Cardiac muscle cell (in vitro differentiated cells and primary cell): Measurements from ENCODE around the gene LAMTOR4. TPM values are rescaled to one million over a fixed set of nuclear protein-coding genes. Genes with fewer than 3 reads are reported as not detected.
A peak's percentile ranks its signal among the peaks of the same experiment; 100 is the strongest.
"Not testable (repeated sequence)": the region's sequence is repeated elsewhere in the genome, so short reads cannot be mapped to it uniquely, and the experiment has no call there.

Source experiments
- DNase-seq, 2 donors: peaks; one replicate each; pipeline versions ENCODE4 v3.0.0 to v3.0.0-alpha.2; 2010 to 2017; ENCODE audit warnings: low read depth in 1 of 2, low spot score in 1 of 2
- H3K27ac ChIP-seq: fragments of 200-600 bp; sonication (generic); 2 replicates; pipeline ENCODE4 v1.5.1; 2016
- H3K27me3 ChIP-seq: fragments of 200-600 bp; sonication (generic); 2 replicates; pipeline ENCODE4 v1.6.0; 2016; ENCODE audit warnings: control low read depth
- H3K36me3 ChIP-seq: fragments of 200-600 bp; sonication (generic); 2 replicates; pipeline ENCODE4 v1.5.1; 2016; ENCODE audit warnings: control low read depth
- H3K4me1 ChIP-seq: fragments of 200-600 bp; sonication (generic); 2 replicates; pipeline ENCODE4 v1.8.1; 2017; ENCODE audit warnings: low read depth, mild to moderate bottlenecking, mixed run types
- H3K4me3 ChIP-seq: fragments of 200-600 bp; sonication (generic); 2 replicates; pipeline ENCODE4 v1.5.1; 2016; ENCODE audit warnings: mild to moderate bottlenecking
- H3K9me3 ChIP-seq: fragments of 200-600 bp; sonication (generic); 2 replicates; pipeline ENCODE4 v1.5.1; 2017; ENCODE audit warnings: low read depth, mild to moderate bottlenecking, control low read depth
- CTCF ChIP-seq: IDR thresholded peaks from 2 replicates; pipeline ENCODE4 v1.5.1; 2012; ENCODE audit warnings: low read depth, mild to moderate bottlenecking, low read length
- polyA plus RNA-seq: library from polyadenylated mRNA; unstranded; fragments of >200 nt; fragmentation: Nextera tagmentation; extraction: Ambion mirVana; gene quantifications from 2 replicates; pipeline ENCODE4 v1.2.1, GENCODE V29; 2016
- total RNA-seq: library from RNA; depleted of rRNA; stranded (reverse); fragments of >200 nt; gene quantifications from 2 replicates; pipeline ENCODE4 v1.2.3, GENCODE V29; 2016

Gene LAMTOR4
- total and polyA plus RNA-seq, 2 experiments from 2014 or later = 199 to 280 TPM

- not testable (repeated sequence) for H3K27ac ChIP-seq, H3K27me3 ChIP-seq, H3K36me3 ChIP-seq, H3K4me1 ChIP-seq, DNase-seq, H3K4me3 ChIP-seq, H3K9me3 ChIP-seq
These were observed 34.4 kb downstream of the LAMTOR4 start for GRCh38 chr7:100183090-100183489.

GRCh38 chr7:100185726-100186125 lies 37.0 kb downstream of the LAMTOR4 start:
- Histone ChIP-seq H3K4me1 (peaks cover 15% of the 10 kb centered on the region), H3K27ac (no peak overlapping the region), H3K27me3 (no peaks in the 10 kb centered on the region), H3K9me3 (no peaks in the 10 kb centered on the region), H3K4me3 (no peak overlapping the region), H3K36me3 (no peaks in the 10 kb centered on the region)
- no peak for DNase-seq
- TF ChIP-seq CTCF = no peak

GRCh38 chr7:100189061-100189460 lies 40.3 kb downstream of the LAMTOR4 start:
- no peaks in the 10 kb centered on the region for H3K9me3 ChIP-seq
- no peak for TF ChIP-seq CTCF
- H3K4me3 ChIP-seq = no peak overlapping the region
- no peaks in the 10 kb centered on the region for H3K27me3 ChIP-seq
- H3K4me1 ChIP-seq = peaks cover 30% of the 10 kb centered on the region
- no peaks in the 10 kb centered on the region for H3K36me3 ChIP-seq
- peak overlapping the region; percentile 73 for H3K27ac ChIP-seq
- DNase-seq = no peak

- Histone ChIP-seq H3K27ac (peak overlapping the region; percentile 73), H3K4me3 (no peak overlapping the region), H3K9me3 (no peaks in the 10 kb centered on the region), H3K27me3 (no peaks in the 10 kb centered on the region), H3K4me1 (peaks cover 30% of the 10 kb centered on the region), H3K36me3 (no peaks in the 10 kb centered on the region)
- DNase-seq = peak; percentile 37 to 65
- TF ChIP-seq CTCF = peak; percentile 49
These were observed 41.5 kb downstream of the LAMTOR4 start for GRCh38 chr7:100190048-100190711.

- no peak overlapping the region for H3K27ac ChIP-seq
- H3K36me3 ChIP-seq = no peaks in the 10 kb centered on the region
- H3K9me3 ChIP-seq = no peaks in the 10 kb centered on the region
- H3K4me3 ChIP-seq = no peak overlapping the region
- no peaks in the 10 kb centered on the region for H3K27me3 ChIP-seq
- no peak for TF ChIP-seq CTCF
- peak in 1 of 2 donors; percentile 67 for DNase-seq
- H3K4me1 ChIP-seq = peaks cover 30% of the 10 kb centered on the region
These were observed 43.1 kb downstream of the LAMTOR4 start for GRCh38 chr7:100191775-100192174.

GRCh38 chr7:100192281-100192862 lies 43.7 kb downstream of the LAMTOR4 start:
- H3K27ac ChIP-seq, H3K27me3 ChIP-seq, H3K9me3 ChIP-seq, DNase-seq, H3K36me3 ChIP-seq, H3K4me3 ChIP-seq: not testable (repeated sequence)
- peaks cover 30% of the 10 kb centered on the region for H3K4me1 ChIP-seq
